H1 (cell line): Measurements from ENCODE around the gene MMAB. TPM values are rescaled to one million over a fixed set of nuclear protein-coding genes. Genes with fewer than 3 reads are reported as not detected.

Experiments
- CTCF ChIA-PET: fragments of 300-600 bp; sonication (Branson Sonifier 250); formaldehyde crosslinking; loops from one replicate; lab custom pipeline; 2021; ENCODE audit not compliant: partially characterized antibody; lab: Charles Lee
- POLR2A ChIA-PET: fragments of 300-600 bp; sonication (Branson Sonifier 250); formaldehyde crosslinking; loops from one replicate; lab custom pipeline; 2021; ENCODE audit warnings: inconsistent platforms; ENCODE audit not compliant: partially characterized antibody; lab: Charles Lee
- DNase-seq, 2 experiments: peaks; one replicate each; pipeline versions ENCODE4 v3.0.0 to v3.0.0-alpha.2; 2010 to 2022; ENCODE audit warnings: low spot score in 2 of 2, low read depth in 1 of 2, mixed read lengths in 1 of 2
- FAIRE-seq: peaks from 2 replicates; lab custom pipeline; 2011; peaks lifted over from hg19 to GRCh38; lab: Jason Lieb, UNC
- H2AFZ ChIP-seq: 2 replicates; pipeline ENCODE4 v1.8.1; 2012; ENCODE audit warnings: low read length, inconsistent platforms
- H2AK5ac ChIP-seq: 2 replicates; pipeline ENCODE4 v1.6.1; 2013; ENCODE audit warnings: low read depth, low read length
- H2BK120ac ChIP-seq: replicated peaks from 2 replicates; pipeline ENCODE3; 2013; ENCODE audit warnings: low read depth, low read length, inconsistent platforms
- H2BK12ac ChIP-seq: 2 replicates; pipeline ENCODE4 v1.6.1; 2013; ENCODE audit warnings: low read depth, low read length
- H2BK15ac ChIP-seq: 2 replicates; pipeline ENCODE4 v1.6.1; 2013; ENCODE audit warnings: low read length
- H2BK20ac ChIP-seq: 2 replicates; pipeline ENCODE4 v1.6.1; 2013; ENCODE audit warnings: low read length
- H2BK5ac ChIP-seq: 2 replicates; pipeline ENCODE4 v1.6.1; 2013; ENCODE audit warnings: low read depth, low read length
- H3K14ac ChIP-seq: 2 replicates; pipeline ENCODE4 v1.6.1; 2013; ENCODE audit warnings: inconsistent platforms; ENCODE audit not compliant: insufficient read length
- H3K18ac ChIP-seq: 2 replicates; pipeline ENCODE4 v1.6.1; 2013; ENCODE audit warnings: low read length; ENCODE audit errors: extremely low read depth
- H3K23ac ChIP-seq: 2 replicates; pipeline ENCODE4 v1.6.1; 2013; ENCODE audit warnings: inconsistent platforms; ENCODE audit not compliant: insufficient read length
- H3K23me2 ChIP-seq: 2 replicates; pipeline ENCODE4 v1.6.1; 2013; ENCODE audit warnings: low read depth, low read length
- H3K27ac ChIP-seq: 2 replicates; pipeline ENCODE4 v1.6.1; 2011; ENCODE audit warnings: low read depth, low read length, inconsistent platforms
- H3K27me3 ChIP-seq, 4 experiments: replicated peaks in 1 of 4; 1 replicate in 1 of 4; 2 replicates in 3 of 4; pipeline versions ENCODE4 v1.6.1 to v1.8.1; 2011 to 2013; ENCODE audit warnings: low read length in 3 of 4, mild to moderate bottlenecking in 3 of 4, inconsistent platforms in 2 of 4, mixed read lengths in 2 of 4, moderate library complexity in 1 of 4; ENCODE audit not compliant: control insufficient read depth in 3 of 4, insufficient read depth in 3 of 4; ENCODE audit errors: extremely low read depth in 1 of 4
- H3K36me3 ChIP-seq, 4 experiments: 2 replicates each; pipeline versions ENCODE4 v1.6.1 to v1.8.1; 2011 to 2013; ENCODE audit warnings: mild to moderate bottlenecking in 4 of 4, low read length in 3 of 4, moderate library complexity in 2 of 4, control low read depth in 1 of 4, inconsistent platforms in 1 of 4; ENCODE audit not compliant: insufficient read depth in 4 of 4, control insufficient read depth in 2 of 4
- H3K4ac ChIP-seq: replicated peaks from 2 replicates; pipeline ENCODE3; 2013; ENCODE audit warnings: low read length, low read depth, mixed read lengths, inconsistent platforms; ENCODE audit not compliant: insufficient read length
- H3K4me1 ChIP-seq, 4 experiments: replicated peaks in 1 of 4; 1 replicate in 1 of 4; 2 replicates in 3 of 4; pipeline versions ENCODE4 v1.6.1 to v1.8.1; 2011 to 2013; ENCODE audit warnings: low read length in 3 of 4, inconsistent platforms in 2 of 4, mixed read lengths in 1 of 4; ENCODE audit not compliant: insufficient read depth in 4 of 4, control insufficient read depth in 3 of 4
- H3K4me2 ChIP-seq, 2 experiments: 2 replicates each; pipeline versions ENCODE4 v1.6.1 to v1.8.1; 2011 to 2013; ENCODE audit warnings: low read depth in 2 of 2, low read length in 2 of 2, control low read depth in 1 of 2, inconsistent platforms in 1 of 2, mild to moderate bottlenecking in 1 of 2; ENCODE audit not compliant: insufficient read depth in 1 of 2
- H3K4me3 ChIP-seq, 4 experiments: fragments of 200-600, 300-600 bp in 1 of 4; sonication (generic), shearing (Covaris generic), sonication (Bioruptor Twin) in 1 of 4; 2 replicates each; pipeline versions ENCODE4 v1.5.1 to v1.8.1; 2011 to 2016; ENCODE audit warnings: low read length in 4 of 4, low read depth in 3 of 4, control low read depth in 2 of 4, inconsistent platforms in 2 of 4, mild to moderate bottlenecking in 2 of 4, mixed read lengths in 1 of 4, moderate library complexity in 1 of 4; ENCODE audit not compliant: insufficient read depth in 2 of 4; ENCODE audit errors: extremely low read depth in 1 of 4
- H3K56ac ChIP-seq: replicated peaks from 2 replicates; pipeline ENCODE3; 2013; ENCODE audit warnings: low read depth, mild to moderate bottlenecking, mixed read lengths, low read length, inconsistent platforms; ENCODE audit not compliant: insufficient read length
- H3K79me1 ChIP-seq: 2 replicates; pipeline ENCODE4 v1.6.1; 2013; ENCODE audit warnings: low read depth, low read length, control low read depth
- H3K79me2 ChIP-seq, 2 experiments: 2 replicates each; pipeline versions ENCODE4 v1.6.1 to v1.8.1; 2012 to 2013; ENCODE audit warnings: low read length in 2 of 2, mild to moderate bottlenecking in 2 of 2, inconsistent platforms in 1 of 2; ENCODE audit not compliant: insufficient read depth in 2 of 2, control insufficient read depth in 1 of 2
- H3K9ac ChIP-seq, 4 experiments: replicated peaks in 1 of 4; 1 replicate in 1 of 4; 2 replicates in 3 of 4; pipeline versions ENCODE4 v1.6.1 to v1.8.1; 2011 to 2013; ENCODE audit warnings: low read depth in 3 of 4, low read length in 3 of 4, control low read depth in 2 of 4, mild to moderate bottlenecking in 2 of 4, moderate library complexity in 2 of 4, inconsistent platforms in 1 of 4; ENCODE audit errors: extremely low read depth in 1 of 4
- H3K9me3 ChIP-seq, 2 experiments: 2 replicates each; pipeline versions ENCODE4 v1.6.1 to v1.8.1; 2012 to 2013; ENCODE audit warnings: mild to moderate bottlenecking in 2 of 2, moderate library complexity in 2 of 2, control low read depth in 1 of 2, inconsistent platforms in 1 of 2, low read depth in 1 of 2, low read length in 1 of 2, mixed read lengths in 1 of 2; ENCODE audit not compliant: insufficient read depth in 2 of 2
- H4K20me1 ChIP-seq, 2 experiments: replicated peaks in 1 of 2; 2 replicates each; pipeline versions ENCODE3 to v1.8.1; 2011 to 2013; ENCODE audit warnings: inconsistent platforms in 2 of 2, low read length in 2 of 2, mild to moderate bottlenecking in 1 of 2; ENCODE audit not compliant: insufficient read depth in 2 of 2, control insufficient read depth in 1 of 2
- H4K5ac ChIP-seq: 2 replicates; pipeline ENCODE4 v1.6.1; 2013; ENCODE audit warnings: low read length, low read depth, mixed read lengths, inconsistent platforms; ENCODE audit not compliant: insufficient read length
- H4K8ac ChIP-seq: 2 replicates; pipeline ENCODE4 v1.8.0; 2013; ENCODE audit warnings: mild to moderate bottlenecking, moderate library complexity, low read length, inconsistent platforms; ENCODE audit not compliant: insufficient read depth; ENCODE audit errors: extremely low read depth
- H4K91ac ChIP-seq: replicated peaks from 2 replicates; pipeline ENCODE3; 2013; ENCODE audit warnings: low read length, mixed read lengths, inconsistent platforms; ENCODE audit not compliant: insufficient read length
- BRCA1 ChIP-seq: IDR thresholded peaks from 2 replicates; pipeline ENCODE4 v1.6.1; 2012; ENCODE audit warnings: low read depth, low read length, improper control_type of control experiment
- POLR2AphosphoS5 ChIP-seq: IDR thresholded peaks from 2 replicates; pipeline ENCODE4 v1.6.1; 2011; ENCODE audit warnings: low read depth, low read length
- RXRA ChIP-seq: IDR thresholded peaks from 2 replicates; pipeline ENCODE4 v1.6.1; 2011; ENCODE audit warnings: low read depth, mild to moderate bottlenecking, low read length, moderate library complexity; ENCODE audit not compliant: insufficient read depth
- TBP ChIP-seq: IDR thresholded peaks from 2 replicates; pipeline ENCODE4 v1.6.1; 2011; ENCODE audit warnings: low read depth, low read length, improper control_type of control experiment
- WGBS, 2 experiments: shearing (Covaris generic) in 1 of 2; methylation state at CpG; one replicate each; pipeline versions ENCODE4 v1.1.6 to v1.1.7; 2013 to 2015; ENCODE audit warnings: low lambda C conversion rate in 2 of 2, mixed read lengths in 2 of 2, inconsistent platforms in 1 of 2, low coverage in 1 of 2, missing lambda C conversion rate in 1 of 2; ENCODE audit not compliant: insufficient replicate concordance in 2 of 2, insufficient coverage in 1 of 2, insufficient read length in 1 of 2; ENCODE audit errors: extremely low coverage in 1 of 2, missing lambda C conversion rate in 1 of 2; 5-methylcytosine and 5-hydroxymethylcytosine counted together
- polyA plus RNA-seq, 7 experiments: library from polyadenylated mRNA; depleted of rRNA in 3 of 7; stranded (reverse) in 5 of 7; unstranded in 2 of 7; fragments of >200 nt in 5 of 7; fragments of 200-250 nt in 2 of 7; gene quantifications; 1 replicate in 5 of 7; 2 replicates in 1 of 7; 4 replicates in 1 of 7; pipeline versions ENCODE4 v1.2.1 to v1.2.3, GENCODE V29; 2011 to 2013; ENCODE audit warnings: missing spikeins in 2 of 7, mixed read lengths in 2 of 7
- total RNA-seq: library from RNA; stranded (reverse); fragmentation: NEBNext Ultra II Directional; extraction: Animal tissue kit (Norgen Biotek cat#: 25700); gene quantifications from 2 replicates; pipeline ENCODE4 v1.2.1, GENCODE V29; 2021

The MMAB gene
- total and polyA plus RNA-seq, 2 of the 8 experiments (the other 6 are each of a cell fraction or from before 2014, with no cell fraction given): 12.9 to 18.5 TPM

GRCh38 chr12:109572506-109572845 lies 828 bp downstream of the MMAB start:
- Histone ChIP-seq H3K27ac (no peak overlapping the region), H2AK5ac (no peak overlapping the region), H2AFZ (no peak overlapping the region), H4K5ac (no peak overlapping the region), H3K4me2 (peak overlapping the region; percentile 64 to 94; a peak in 2 of 4 replicates), H3K23me2 (peaks cover 5% of the 10 kb centered on the region; the same call in 1 of the 2 replicates), H3K79me2 (peaks cover 0 to 6% of the 10 kb centered on the region in 2 experiments; a peak in 1 of 4 replicates), H2BK5ac (no peak overlapping the region), H3K9ac (no peak overlapping the region), H3K4ac (no peak overlapping the region), H4K8ac (no peak overlapping the region), H2BK20ac (no peak overlapping the region), H3K56ac (no peak overlapping the region), H3K36me3 (peaks cover 2 to 23% (median 14%) of the 10 kb centered on the region in 4 experiments; a peak in 5 of 8 replicates), H3K27me3 (no peaks in the 10 kb centered on the region), H2BK15ac (no peak overlapping the region; the same call in 1 of the 2 replicates), H4K91ac (no peak overlapping the region), H2BK12ac (peak overlapping the region; percentile 88; the same call in 1 of the 2 replicates), H3K14ac (no peak overlapping the region), H3K4me3 (peak overlapping the region in 2 of 4 experiments; percentile 71 to 87; a peak in 3 of 8 replicates), H3K18ac (no peak overlapping the region), H4K20me1 (peaks cover 0 to 2% of the 10 kb centered on the region in 2 experiments), H3K9me3 (no peaks in the 10 kb centered on the region), H3K4me1 (peaks cover 2 to 4% (median 3%) of the 10 kb centered on the region in 4 experiments; a peak in 4 of 7 replicates), H2BK120ac (peak overlapping the region; percentile 69), H3K23ac (no peak overlapping the region), H3K79me1 (no peaks in the 10 kb centered on the region)
- WGBS, 2 experiments: 93% methylated on average over 3 of the region's 3 CpGs; no CpG with 5 or more reads in 1 of the 2 experiments
- no peak for TF ChIP-seq RXRA
- no peak for TF ChIP-seq BRCA1
- TF ChIP-seq POLR2AphosphoS5: no peak
- no peak for TF ChIP-seq TBP
- FAIRE-seq (no peak), DNase-seq (no peak)
- POLR2A ChIA-PET: interaction anchor here (0.7 to 3.0 kb wide), 4 partner anchors 9 to 20 kb away, joined by 3 to 13 read pairs (median 8); no protein-coding TSS in a partner anchor
- CTCF ChIA-PET: interaction anchor here (0.6 to 1.5 kb wide), 5 partner anchors 14 to 144 kb away, joined by 3 to 6 read pairs (median 3); no protein-coding TSS in a partner anchor
